Hepatocyte (in vitro differentiated cells): ENCODE data around the gene FRY.

ENCODE experiments used
- EZH2 ChIP-seq: fragments of 200-600 bp; sonication (generic); IDR thresholded peaks from 2 replicates; pipeline ENCODE4 v1.6.1; 2016; ENCODE audit warnings: antibody characterized with exemption, mild to moderate bottlenecking, borderline replicate concordance
- EZH2phosphoT487 ChIP-seq: fragments of 200-600 bp; sonication (generic); IDR thresholded peaks from one replicate; pipeline ENCODE4 v1.6.1; 2018; ENCODE audit warnings: antibody characterized with exemption, mild to moderate bottlenecking, low read depth, moderate library complexity; ENCODE audit not compliant: unreplicated experiment, severe bottlenecking
- TF ChIP-seq, protein P1 (sequence below): fragments of 200-600 bp; sonication (generic); IDR thresholded peaks from 2 replicates; pipeline ENCODE4 v1.5.1; 2016; ENCODE audit warnings: antibody characterized with exemption, mild to moderate bottlenecking; ENCODE audit not compliant: poor library complexity

DNA sequence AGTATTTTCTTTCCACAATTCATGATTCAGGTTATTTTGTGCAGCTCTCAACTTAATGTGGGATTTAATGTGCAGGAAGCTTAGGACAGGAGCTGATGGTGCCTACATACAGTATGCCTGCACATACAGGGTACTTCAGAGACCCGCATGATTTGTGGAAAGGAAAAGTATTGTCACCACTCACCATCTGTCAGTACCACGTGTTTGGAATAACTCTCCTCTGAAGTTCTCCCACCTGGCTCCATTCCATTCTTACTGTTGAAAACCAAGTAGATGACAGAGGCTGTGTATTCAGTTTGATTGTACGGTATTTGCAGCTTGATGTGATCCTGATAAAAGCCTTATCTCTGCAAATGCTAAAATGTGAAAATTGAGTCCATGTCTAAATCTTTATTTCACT, 197.9 kb downstream of the FRY start:
- TF ChIP-seq, protein P1, sequence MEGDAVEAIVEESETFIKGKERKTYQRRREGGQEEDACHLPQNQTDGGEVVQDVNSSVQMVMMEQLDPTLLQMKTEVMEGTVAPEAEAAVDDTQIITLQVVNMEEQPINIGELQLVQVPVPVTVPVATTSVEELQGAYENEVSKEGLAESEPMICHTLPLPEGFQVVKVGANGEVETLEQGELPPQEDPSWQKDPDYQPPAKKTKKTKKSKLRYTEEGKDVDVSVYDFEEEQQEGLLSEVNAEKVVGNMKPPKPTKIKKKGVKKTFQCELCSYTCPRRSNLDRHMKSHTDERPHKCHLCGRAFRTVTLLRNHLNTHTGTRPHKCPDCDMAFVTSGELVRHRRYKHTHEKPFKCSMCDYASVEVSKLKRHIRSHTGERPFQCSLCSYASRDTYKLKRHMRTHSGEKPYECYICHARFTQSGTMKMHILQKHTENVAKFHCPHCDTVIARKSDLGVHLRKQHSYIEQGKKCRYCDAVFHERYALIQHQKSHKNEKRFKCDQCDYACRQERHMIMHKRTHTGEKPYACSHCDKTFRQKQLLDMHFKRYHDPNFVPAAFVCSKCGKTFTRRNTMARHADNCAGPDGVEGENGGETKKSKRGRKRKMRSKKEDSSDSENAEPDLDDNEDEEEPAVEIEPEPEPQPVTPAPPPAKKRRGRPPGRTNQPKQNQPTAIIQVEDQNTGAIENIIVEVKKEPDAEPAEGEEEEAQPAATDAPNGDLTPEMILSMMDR: no peak
- no peak for TF ChIP-seq EZH2
- no peak for TF ChIP-seq EZH2phosphoT487
